HG02885 (cell line): Measurements from ENCODE around the gene IL7R.

Source experiments
- ATAC-seq: cut with Tn5 transposase; IDR thresholded peaks from one replicate; pipeline ENCODE4 v1.9.1; 2021; ENCODE audit warnings: mild to moderate bottlenecking; ENCODE audit not compliant: unreplicated experiment, poor library complexity

Gene IL7R

GRCh38 chr5:35856765-35857351 is at the start of gene IL7R:
TSS of gene IL7R (plus strand) at chr5:35856891. CDS start at chr5:35856978, 87 bp downstream.
- peak; percentile 50 for ATAC-seq

GRCh38 chr5:35810601-35811000 is 46.1 kb upstream of the IL7R start:
- ATAC-seq, result no peak

GRCh38 chr5:35811108-35811741 is 45.5 kb upstream of the IL7R start:
- no peak for ATAC-seq

- ATAC-seq, result no peak
These were observed 43.2 kb upstream of the IL7R start for GRCh38 chr5:35813521-35813920.

- ATAC-seq, result peak; percentile 73
These were observed 41.4 kb upstream of the IL7R start for GRCh38 chr5:35815089-35815936.

- no peak for ATAC-seq
These were observed 39.7 kb upstream of the IL7R start for GRCh38 chr5:35816881-35817521.

GRCh38 chr5:35819026-35819425 is 37.7 kb upstream of the IL7R start:
- ATAC-seq, result no peak

GRCh38 chr5:35819668-35820067 is 37.0 kb upstream of the IL7R start:
- no peak for ATAC-seq

- ATAC-seq, result no peak
These were observed 36.0 kb upstream of the IL7R start for GRCh38 chr5:35820735-35821134.

GRCh38 chr5:35821513-35821912 is 35.2 kb upstream of the IL7R start:
- ATAC-seq, result no peak

GRCh38 chr5:35822511-35822910 is 34.2 kb upstream of the IL7R start:
- no peak for ATAC-seq

- ATAC-seq, result no peak
These were observed 33.2 kb upstream of the IL7R start for GRCh38 chr5:35823347-35824098.

- no peak for ATAC-seq
These were observed 30.6 kb upstream of the IL7R start for GRCh38 chr5:35826056-35826455.

- no peak for ATAC-seq
These were observed 30.1 kb upstream of the IL7R start for GRCh38 chr5:35826554-35826953.

- ATAC-seq, result no peak
These were observed 28.6 kb upstream of the IL7R start for GRCh38 chr5:35828082-35828598.

- no peak for ATAC-seq
These were observed 26.1 kb upstream of the IL7R start for GRCh38 chr5:35830587-35830986.

- no peak for ATAC-seq
These were observed 23.9 kb upstream of the IL7R start for GRCh38 chr5:35832762-35833161.

- ATAC-seq, result no peak
These were observed 23.5 kb upstream of the IL7R start for GRCh38 chr5:35833224-35833623.

GRCh38 chr5:35835796-35836742 is 20.6 kb upstream of the IL7R start:
- peak; percentile 82 for ATAC-seq
